ENCODE results near the gene PDAP1.

- TF ChIP-seq, protein P1, sequence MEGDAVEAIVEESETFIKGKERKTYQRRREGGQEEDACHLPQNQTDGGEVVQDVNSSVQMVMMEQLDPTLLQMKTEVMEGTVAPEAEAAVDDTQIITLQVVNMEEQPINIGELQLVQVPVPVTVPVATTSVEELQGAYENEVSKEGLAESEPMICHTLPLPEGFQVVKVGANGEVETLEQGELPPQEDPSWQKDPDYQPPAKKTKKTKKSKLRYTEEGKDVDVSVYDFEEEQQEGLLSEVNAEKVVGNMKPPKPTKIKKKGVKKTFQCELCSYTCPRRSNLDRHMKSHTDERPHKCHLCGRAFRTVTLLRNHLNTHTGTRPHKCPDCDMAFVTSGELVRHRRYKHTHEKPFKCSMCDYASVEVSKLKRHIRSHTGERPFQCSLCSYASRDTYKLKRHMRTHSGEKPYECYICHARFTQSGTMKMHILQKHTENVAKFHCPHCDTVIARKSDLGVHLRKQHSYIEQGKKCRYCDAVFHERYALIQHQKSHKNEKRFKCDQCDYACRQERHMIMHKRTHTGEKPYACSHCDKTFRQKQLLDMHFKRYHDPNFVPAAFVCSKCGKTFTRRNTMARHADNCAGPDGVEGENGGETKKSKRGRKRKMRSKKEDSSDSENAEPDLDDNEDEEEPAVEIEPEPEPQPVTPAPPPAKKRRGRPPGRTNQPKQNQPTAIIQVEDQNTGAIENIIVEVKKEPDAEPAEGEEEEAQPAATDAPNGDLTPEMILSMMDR (IDR thresholded peaks at IDR 0.05): no peak
- TF ChIP-seq POLR2A (IDR thresholded peaks at IDR 0.05): no peak
These were observed 45.6 kb downstream of the PDAP1 start for GRCh38 chr7:99362801-99363200.

Data from tibial nerve (tissue), 3 donors.